HepG2 (cell line): Measurements from ENCODE around the gene SH2B2.

Source experiments
- CEBPB ChIP-seq: IDR thresholded peaks from 2 replicates; pipeline ENCODE4 v1.6.1; 2011; ENCODE audit warnings: low read depth, low read length, improper control_type of control experiment, borderline replicate concordance
- EP300 ChIP-seq, 3 experiments: sonication (generic) in 1 of 3; formaldehyde crosslinking in 1 of 3; IDR thresholded peaks; 2 replicates each; pipeline versions ENCODE4 v1.5.1 to v1.6.1; 2011 to 2020; ENCODE audit warnings: low read depth in 2 of 3, low read length in 2 of 3, borderline replicate concordance in 1 of 3, improper control_type of control experiment in 1 of 3, mild to moderate bottlenecking in 1 of 3, missing genetic modification reagents in 1 of 3, moderate library complexity in 1 of 3
- KDM5A ChIP-seq: fragments of 200-600 bp; sonication (generic); IDR thresholded peaks from 2 replicates; pipeline ENCODE4 v1.7.0; 2018; ENCODE audit warnings: antibody characterized with exemption, mild to moderate bottlenecking, low read length, borderline replicate concordance
- ZBTB3 ChIP-seq: sonication (generic); formaldehyde crosslinking; IDR thresholded peaks from 2 replicates; pipeline ENCODE4 v1.4.0; 2020; ENCODE audit warnings: low read depth, mild to moderate bottlenecking, moderate library complexity, missing genetic modification reagents, borderline replicate concordance
- TF ChIP-seq, protein P1 (sequence below): sonication (generic); formaldehyde crosslinking; IDR thresholded peaks from 2 replicates; pipeline ENCODE4 v1.5.1; 2020; ENCODE audit warnings: missing genetic modification reagents, mild to moderate bottlenecking, borderline replicate concordance
- TF ChIP-seq, protein P2 (sequence below): sonication (generic); formaldehyde crosslinking; IDR thresholded peaks from 2 replicates; pipeline ENCODE4 v1.4.0; 2020; ENCODE audit warnings: mild to moderate bottlenecking, missing genetic modification reagents

GRCh38 chr7:102239206-102239820 is 47.4 kb upstream of the SH2B2 start:
- TF ChIP-seq ZBTB3 (CRISPR knock-in tag) (no peak), KDM5A (no peak), EP300 (IDR thresholded peaks at IDR 0.05; ENCODE audit: low read depth in 2 of 2, low read length in 2 of 2) (no peak), EP300 (CRISPR knock-in tag; IDR thresholded peaks at IDR 0.05; ENCODE audit: borderline replicate concordance) (no peak), CEBPB (no peak)
- TF ChIP-seq, protein P1, sequence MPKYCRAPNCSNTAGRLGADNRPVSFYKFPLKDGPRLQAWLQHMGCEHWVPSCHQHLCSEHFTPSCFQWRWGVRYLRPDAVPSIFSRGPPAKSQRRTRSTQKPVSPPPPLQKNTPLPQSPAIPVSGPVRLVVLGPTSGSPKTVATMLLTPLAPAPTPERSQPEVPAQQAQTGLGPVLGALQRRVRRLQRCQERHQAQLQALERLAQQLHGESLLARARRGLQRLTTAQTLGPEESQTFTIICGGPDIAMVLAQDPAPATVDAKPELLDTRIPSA: no peak
- TF ChIP-seq, protein P2, sequence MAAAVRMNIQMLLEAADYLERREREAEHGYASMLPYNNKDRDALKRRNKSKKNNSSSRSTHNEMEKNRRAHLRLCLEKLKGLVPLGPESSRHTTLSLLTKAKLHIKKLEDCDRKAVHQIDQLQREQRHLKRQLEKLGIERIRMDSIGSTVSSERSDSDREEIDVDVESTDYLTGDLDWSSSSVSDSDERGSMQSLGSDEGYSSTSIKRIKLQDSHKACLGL: no peak
